ENCODE results near the gene CTXND1. TPM values are rescaled to one million over a fixed set of nuclear protein-coding genes. Genes with fewer than 3 reads are reported as not detected.

CTXND1 gene
- polyA plus RNA-seq, 3 donors: not detected

DNA sequence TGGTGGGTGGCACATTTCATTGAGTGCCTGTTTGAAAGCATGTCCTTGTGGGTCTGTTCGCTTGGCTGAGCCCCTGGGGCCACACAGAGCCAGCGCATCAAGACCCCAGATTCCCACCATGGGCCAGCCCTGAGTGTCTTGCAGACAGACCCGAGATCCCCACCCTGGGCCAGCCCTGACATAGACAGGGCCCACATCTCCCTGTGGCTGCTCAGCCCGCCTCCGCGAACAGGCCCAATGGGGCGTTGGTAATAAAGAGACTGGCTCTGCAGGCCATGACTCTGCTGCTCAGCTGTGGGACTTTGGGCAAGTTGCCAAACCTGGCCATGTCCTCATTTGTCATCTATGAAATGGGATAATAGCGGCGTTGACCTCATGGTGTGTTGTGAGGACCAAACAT lies 76.6 kb downstream of the CTXND1 start:
- intact Hi-C loops (cut with micrococcal nuclease): no loop called here
- H3K4me3 Mint-ChIP-seq: no peak overlapping the region
- H3K27me3 Mint-ChIP-seq (ENCODE audit: low read depth in 3 of 3): peaks cover 0 to 1% (median 0%) of the 10 kb centered on the region in 3 donors
- no peak overlapping the region for H3K4me2 ChIP-seq (replicated peaks; ENCODE audit: extremely low read depth, low read length, poor library complexity, severe bottlenecking)
- no peak overlapping the region for H3K27ac ChIP-seq (ENCODE audit: low read depth in 1 of 2, low read length in 2 of 2)
- no peak for DNase-seq
- no peaks in the 10 kb centered on the region for H3K9me3 Mint-ChIP-seq
- H4K20me1 ChIP-seq (ENCODE audit: insufficient read depth, low read length): no peaks in the 10 kb centered on the region
- peaks cover 29 to 71% of the 10 kb centered on the region in 2 donors for H3K36me3 ChIP-seq (replicated peaks in 1 of 2; ENCODE audit: control insufficient read depth in 1 of 2, insufficient read depth in 2 of 2, low read length in 2 of 2)
- H3K4me1 ChIP-seq (ENCODE audit: control insufficient read depth in 1 of 2, insufficient read depth in 2 of 2, low read length in 2 of 2): peaks cover 0 to 4% of the 10 kb centered on the region in 2 donors
- H3K27ac Mint-ChIP-seq: peak overlapping the region in 1 of 7 donors; percentile 25
- no peaks in the 10 kb centered on the region for H3K79me2 ChIP-seq (ENCODE audit: insufficient read depth, low read length)
- H3K4me3 ChIP-seq (replicated peaks in 1 of 3; ENCODE audit: low read depth in 2 of 3, low read length in 3 of 3): no peak overlapping the region
- peaks cover 52 to 82% of the 10 kb centered on the region in 2 donors for H3K36me3 Mint-ChIP-seq
- no peak for TF ChIP-seq CTCF (IDR thresholded peaks at IDR 0.05)
- WGBS (ENCODE audit: insufficient coverage): over 99% methylated on average over 9 of the region's 9 CpGs
- H3K9me3 ChIP-seq (replicated peaks in 1 of 2; ENCODE audit: control insufficient read depth in 1 of 2, insufficient read depth in 1 of 2, low read length in 2 of 2): no peaks in the 10 kb centered on the region
- H3K4me1 Mint-ChIP-seq: peaks cover 5% of the 10 kb centered on the region
- no peak overlapping the region for H3K9ac ChIP-seq (ENCODE audit: insufficient read depth, low read length, poor library complexity, severe bottlenecking)
- no peak overlapping the region for H2AFZ ChIP-seq (ENCODE audit: insufficient read depth, low read depth, low read length, poor library complexity, severe bottlenecking)
- no peaks in the 10 kb centered on the region for H3K27me3 ChIP-seq (ENCODE audit: control insufficient read depth in 2 of 2, insufficient read depth in 2 of 2, low read length in 2 of 2)

DNA sequence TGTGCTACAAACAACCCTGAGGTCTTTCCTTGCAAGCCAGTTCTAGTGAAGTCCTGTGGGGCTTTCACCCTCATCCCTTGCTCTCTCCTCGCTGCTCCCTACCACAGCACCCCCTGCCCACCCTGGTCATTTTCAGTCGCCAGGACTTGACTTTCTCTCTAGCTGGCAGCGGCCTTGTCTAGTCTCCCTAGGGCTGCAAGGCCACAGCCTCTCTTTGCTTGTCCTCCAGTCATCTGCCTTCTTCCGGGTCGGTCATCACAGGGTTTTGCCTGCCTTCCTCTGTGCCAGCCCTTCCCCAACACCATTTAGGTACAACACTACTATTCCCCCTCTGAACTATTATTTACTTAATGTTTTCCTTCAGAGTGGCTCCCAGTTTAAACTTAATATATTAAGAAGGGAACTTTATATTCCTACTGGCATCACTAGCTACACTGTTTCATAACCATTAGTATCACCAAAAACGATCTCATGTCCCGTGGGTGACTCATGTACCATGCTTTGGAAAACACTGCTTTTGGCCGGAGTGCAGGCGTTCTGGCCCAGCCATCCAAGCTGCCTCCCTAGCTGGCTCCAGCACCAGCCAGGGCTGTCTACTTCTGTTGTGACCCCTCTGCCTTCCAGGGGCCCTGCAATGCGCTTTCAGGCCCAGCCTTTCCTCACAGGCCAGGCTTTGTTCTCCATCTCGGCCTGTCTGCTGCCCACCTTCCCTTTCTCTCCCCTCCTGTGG lies 77.8 kb downstream of the CTXND1 start:
- no peak overlapping the region for H3K4me3 Mint-ChIP-seq
- no peaks in the 10 kb centered on the region for H3K9me3 Mint-ChIP-seq
- intact Hi-C loops (cut with micrococcal nuclease): no loop called here
- H3K9ac ChIP-seq (ENCODE audit: insufficient read depth, low read length, poor library complexity, severe bottlenecking): no peak overlapping the region
- no peak overlapping the region for H2AFZ ChIP-seq (ENCODE audit: insufficient read depth, low read depth, low read length, poor library complexity, severe bottlenecking)
- TF ChIP-seq CTCF (IDR thresholded peaks at IDR 0.05): no peak
- H3K36me3 ChIP-seq (replicated peaks in 1 of 2; ENCODE audit: control insufficient read depth in 1 of 2, insufficient read depth in 2 of 2, low read length in 2 of 2): peaks cover 26 to 66% of the 10 kb centered on the region in 2 donors
- H3K4me1 Mint-ChIP-seq: peaks cover 5% of the 10 kb centered on the region
- H4K20me1 ChIP-seq (ENCODE audit: insufficient read depth, low read length): no peaks in the 10 kb centered on the region
- no peak overlapping the region for H3K27ac ChIP-seq (ENCODE audit: low read depth in 1 of 2, low read length in 2 of 2)
- peaks cover 0 to 4% of the 10 kb centered on the region in 2 donors for H3K4me1 ChIP-seq (ENCODE audit: control insufficient read depth in 1 of 2, insufficient read depth in 2 of 2, low read length in 2 of 2)
- WGBS (ENCODE audit: insufficient coverage): 97% methylated on average over 11 of the region's 11 CpGs
- H3K4me3 ChIP-seq (replicated peaks in 1 of 3; ENCODE audit: low read depth in 2 of 3, low read length in 3 of 3): no peak overlapping the region
- DNase-seq: no peak
- peaks cover 0 to 1% (median 0%) of the 10 kb centered on the region in 3 donors for H3K27me3 Mint-ChIP-seq (ENCODE audit: low read depth in 3 of 3)
- no peaks in the 10 kb centered on the region for H3K79me2 ChIP-seq (ENCODE audit: insufficient read depth, low read length)
- H3K9me3 ChIP-seq (replicated peaks in 1 of 2; ENCODE audit: control insufficient read depth in 1 of 2, insufficient read depth in 1 of 2, low read length in 2 of 2): no peaks in the 10 kb centered on the region
- H3K4me2 ChIP-seq (replicated peaks; ENCODE audit: extremely low read depth, low read length, poor library complexity, severe bottlenecking): no peak overlapping the region
- peak overlapping the region in 1 of 7 donors; percentile 32 for H3K27ac Mint-ChIP-seq
- no peaks in the 10 kb centered on the region for H3K27me3 ChIP-seq (ENCODE audit: control insufficient read depth in 2 of 2, insufficient read depth in 2 of 2, low read length in 2 of 2)
- peaks cover 47 to 83% of the 10 kb centered on the region in 2 donors for H3K36me3 Mint-ChIP-seq
